Dermis blood vessel endothelial cell (primary cell): ENCODE measurements around the gene PDAP1. TPM values are rescaled to one million over a fixed set of nuclear protein-coding genes. Genes with fewer than 3 reads are reported as not detected.
"Not testable (repeated sequence)": the region's sequence is repeated elsewhere in the genome, so short reads cannot be mapped to it uniquely, and the experiment has no call there.

Experiments used
- DNase-seq: peaks from one replicate; pipeline ENCODE4 v3.0.0; 2010
- total RNA-seq: library from RNA; depleted of rRNA; stranded (reverse); fragments of >200 nt; gene quantifications from 2 replicates; pipeline ENCODE4 v1.2.3, GENCODE V29; 2014

The PDAP1 gene
- total RNA-seq, 1 donor from 2014 or later: 52.9 TPM

GRCh38 chr7:99374111-99375064 is 34.0 kb downstream of the PDAP1 start, which contains the start of gene ARPC1B:
ARPC1B (plus strand) TSS chr7:99374730; CDS start chr7:99385715, 10,985 bp downstream.
- peak; percentile 85 for DNase-seq

GRCh38 chr7:99373091-99374066 is 35.0 kb downstream of the PDAP1 start:
- DNase-seq: no peak

- peak; percentile 19 for DNase-seq
Measured at GRCh38 chr7:99372275-99373090, 35.9 kb downstream of the PDAP1 start.

GRCh38 chr7:99371376-99371920 is 36.9 kb downstream of the PDAP1 start:
- no peak for DNase-seq

- no peak for DNase-seq
Measured at GRCh38 chr7:99369767-99370391, 38.5 kb downstream of the PDAP1 start.

GRCh38 chr7:99368750-99369389 is 39.5 kb downstream of the PDAP1 start:
- DNase-seq: no peak

GRCh38 chr7:99366646-99367045 is 41.8 kb downstream of the PDAP1 start:
- DNase-seq: no peak

- peak; percentile 62 for DNase-seq
Measured at GRCh38 chr7:99365318-99366141, 42.9 kb downstream of the PDAP1 start.

- no peak for DNase-seq
Measured at GRCh38 chr7:99363286-99363685, 45.1 kb downstream of the PDAP1 start.

- DNase-seq: no peak
Measured at GRCh38 chr7:99362801-99363200, 45.6 kb downstream of the PDAP1 start.

GRCh38 chr7:99359465-99360154 is 48.8 kb downstream of the PDAP1 start:
- no peak for DNase-seq

- DNase-seq: not testable (repeated sequence)
Measured at GRCh38 chr7:99358521-99358920, 49.9 kb downstream of the PDAP1 start.

GRCh38 chr7:99357701-99358490 is 50.5 kb downstream of the PDAP1 start:
- DNase-seq: no peak

GRCh38 chr7:99355098-99355497 is 53.3 kb downstream of the PDAP1 start:
- DNase-seq: no peak

GRCh38 chr7:99352247-99352646 is 56.1 kb downstream of the PDAP1 start:
- no peak for DNase-seq

- not testable (repeated sequence) for DNase-seq
Measured at GRCh38 chr7:99350641-99351040, 57.8 kb downstream of the PDAP1 start.
